ENCODE measurements around the gene SPATA13.

SPATA13 gene

GRCh38 chr13:24223341-24224231 lies 63.1 kb downstream of the SPATA13 start:
- no peak for DNase-seq (ENCODE audit: low spot score)

DNA sequence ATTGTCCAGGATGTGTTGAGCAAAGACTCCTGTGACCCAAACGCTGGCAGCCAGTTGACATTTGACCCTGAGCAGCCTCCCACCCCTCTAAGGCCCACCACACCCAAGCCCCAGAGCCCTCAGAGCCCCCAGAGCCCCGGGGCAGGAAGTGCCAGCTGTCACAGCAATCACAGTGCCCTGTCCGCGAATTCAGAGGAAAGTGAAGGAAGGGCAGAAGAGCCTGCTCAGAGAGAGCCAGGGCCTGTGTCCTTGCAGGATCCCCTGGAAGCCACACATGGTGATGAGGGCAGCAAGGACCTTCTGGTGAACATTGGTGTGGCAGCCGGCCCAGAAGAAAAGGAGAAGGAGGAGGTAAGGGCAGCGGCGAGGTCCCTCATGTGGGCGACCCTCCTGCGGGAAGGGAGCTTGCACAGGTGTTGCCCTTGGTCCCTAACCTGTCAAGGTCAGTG lies 63.7 kb downstream of the SPATA13 start:
- no peak for DNase-seq (ENCODE audit: low spot score)

DNA sequence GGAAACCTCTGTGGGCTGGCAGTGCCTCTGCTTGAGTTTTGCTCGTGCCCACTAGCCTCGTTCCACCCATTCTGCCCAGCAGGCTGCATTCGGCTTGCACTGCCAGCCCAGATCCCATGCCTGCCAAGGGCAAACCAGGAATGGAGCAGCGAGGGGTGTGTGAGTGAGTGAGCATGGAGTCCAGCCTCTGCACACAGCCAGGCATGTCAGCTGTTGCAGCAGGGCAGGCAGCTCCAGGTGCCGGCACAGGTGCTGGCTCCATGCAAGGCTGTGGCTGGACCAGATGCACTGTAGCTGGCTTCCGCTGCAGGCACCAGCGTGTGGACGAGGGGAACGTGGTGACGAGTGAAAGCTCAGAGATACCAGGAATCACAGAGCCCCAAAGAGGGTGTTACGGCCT lies 64.5 kb downstream of the SPATA13 start:
- DNase-seq (ENCODE audit: low spot score), result no peak

GRCh38 chr13:24225930-24226329 lies 65.4 kb downstream of the SPATA13 start:
- no peak for DNase-seq (ENCODE audit: low spot score)

GRCh38 chr13:24226762-24227161 lies 66.2 kb downstream of the SPATA13 start:
- no peak for DNase-seq (ENCODE audit: low spot score)

DNA sequence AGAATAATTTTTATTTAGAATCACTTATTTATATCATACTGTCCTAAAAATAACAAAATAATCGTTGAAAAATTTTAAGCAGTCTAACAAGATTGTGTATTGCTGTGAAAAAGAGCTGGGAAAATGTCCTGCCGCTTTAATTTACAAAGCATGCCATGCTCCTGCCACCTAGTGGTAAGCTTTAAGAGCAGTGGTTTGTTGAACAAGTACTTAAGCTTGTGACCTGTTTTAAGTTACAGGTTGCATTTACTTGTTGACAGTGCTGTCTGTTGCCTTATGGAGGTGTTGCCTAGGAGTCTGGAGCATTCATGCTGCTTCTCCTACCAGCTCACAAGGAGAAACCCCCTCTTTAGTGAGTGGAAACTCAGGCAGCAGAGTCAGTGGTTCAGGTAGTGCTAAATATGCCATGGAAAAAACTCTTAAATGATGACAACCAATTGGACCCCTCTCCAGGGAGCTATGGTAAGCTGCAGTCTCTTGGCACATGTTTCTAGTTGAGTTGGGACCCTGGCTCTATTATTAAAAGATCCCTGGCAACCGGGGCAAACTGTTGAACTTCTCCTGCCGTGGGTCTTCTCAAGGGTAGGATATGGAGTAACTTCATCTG lies 68.4 kb downstream of the SPATA13 start:
- no peak for DNase-seq (ENCODE audit: low spot score)

DNA sequence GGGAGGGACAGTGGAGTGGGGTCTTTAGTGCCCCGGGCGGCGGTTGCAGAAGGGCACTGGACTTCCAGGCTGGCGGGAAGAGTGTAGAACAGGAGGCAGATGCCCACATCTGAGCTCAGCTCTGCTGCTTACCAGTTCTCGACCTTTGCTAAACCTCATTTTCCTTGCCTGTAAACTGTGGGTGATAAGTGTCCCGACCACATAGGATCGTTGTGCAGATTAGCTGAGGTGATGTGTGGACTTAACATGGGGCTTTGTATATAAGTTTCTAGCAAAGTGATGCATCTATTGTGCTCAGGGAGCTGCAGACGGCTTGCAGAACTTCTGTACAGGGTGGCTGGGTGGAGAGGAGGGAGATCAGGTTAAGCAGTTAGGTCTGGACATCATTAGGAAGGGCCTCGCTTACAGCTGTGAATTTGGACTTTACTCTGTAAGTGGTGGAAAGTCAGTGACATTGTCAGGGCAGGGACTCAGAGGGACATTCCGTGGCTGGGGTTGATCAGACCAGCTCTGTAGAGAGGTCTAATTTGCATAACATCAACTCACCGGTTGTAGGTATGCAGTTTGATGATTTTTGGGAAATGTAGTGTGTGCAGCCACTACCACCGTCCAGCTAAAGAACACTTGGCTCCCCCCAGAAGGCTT lies 70.0 kb downstream of the SPATA13 start:
- DNase-seq (ENCODE audit: low spot score), result no peak

DNA sequence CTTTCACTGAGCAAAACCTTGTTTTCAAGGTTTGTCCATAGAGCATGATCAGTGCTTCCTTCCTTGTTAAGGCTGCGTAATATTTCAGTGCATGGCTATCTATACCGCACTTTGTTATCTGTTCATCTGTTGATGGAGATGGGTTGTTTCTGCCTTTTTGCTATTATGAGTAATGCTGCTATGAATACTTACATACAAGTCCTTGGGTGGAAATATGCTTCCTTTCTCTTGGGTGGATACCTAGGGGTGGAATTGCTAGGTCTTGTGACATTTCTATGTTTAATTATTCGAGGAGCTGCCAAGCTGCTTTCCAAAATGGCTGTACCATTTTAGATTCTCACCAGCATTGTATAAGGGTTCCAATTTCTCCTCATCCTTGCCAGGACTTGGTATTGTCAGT lies 70.9 kb downstream of the SPATA13 start:
- DNase-seq (ENCODE audit: low spot score), result no peak

GRCh38 chr13:24232037-24232436 lies 71.5 kb downstream of the SPATA13 start:
- DNase-seq (ENCODE audit: low spot score), result no peak

- no peak for DNase-seq (ENCODE audit: low spot score)
Observed at GRCh38 chr13:24232474-24232873, 72.0 kb downstream of the SPATA13 start.

DNA sequence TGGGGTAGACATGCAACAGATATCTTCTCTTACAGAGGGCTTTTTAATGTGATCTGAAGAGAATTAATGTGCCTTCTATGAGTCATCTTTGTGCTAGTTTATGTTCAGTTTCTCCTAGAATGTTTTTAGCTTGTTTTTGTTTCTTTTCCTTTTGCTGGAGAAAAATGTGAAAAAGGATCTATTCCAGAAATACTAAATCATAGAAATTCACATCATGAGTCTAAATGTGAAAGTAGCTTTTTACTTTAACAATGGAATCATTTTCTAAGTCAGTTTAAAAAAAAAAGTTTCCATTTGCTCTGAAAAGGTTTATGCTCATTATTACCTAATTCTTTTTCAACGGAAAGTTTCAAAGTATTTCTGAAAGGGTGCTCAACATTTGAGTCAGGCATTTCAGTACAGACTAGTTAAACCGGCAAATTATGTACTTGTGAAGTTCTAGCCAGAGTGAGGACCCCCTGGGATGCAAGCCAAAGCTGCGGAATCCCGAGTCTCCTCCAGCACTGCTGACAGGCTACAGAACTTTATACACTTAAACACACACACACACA lies 72.9 kb downstream of the SPATA13 start:
- DNase-seq (ENCODE audit: low spot score), result no peak

- no peak for DNase-seq (ENCODE audit: low spot score)
Observed at GRCh38 chr13:24234200-24234915, 73.8 kb downstream of the SPATA13 start.

GRCh38 chr13:24237356-24237755 lies 76.8 kb downstream of the SPATA13 start:
- DNase-seq (ENCODE audit: low spot score), result no peak

DNA sequence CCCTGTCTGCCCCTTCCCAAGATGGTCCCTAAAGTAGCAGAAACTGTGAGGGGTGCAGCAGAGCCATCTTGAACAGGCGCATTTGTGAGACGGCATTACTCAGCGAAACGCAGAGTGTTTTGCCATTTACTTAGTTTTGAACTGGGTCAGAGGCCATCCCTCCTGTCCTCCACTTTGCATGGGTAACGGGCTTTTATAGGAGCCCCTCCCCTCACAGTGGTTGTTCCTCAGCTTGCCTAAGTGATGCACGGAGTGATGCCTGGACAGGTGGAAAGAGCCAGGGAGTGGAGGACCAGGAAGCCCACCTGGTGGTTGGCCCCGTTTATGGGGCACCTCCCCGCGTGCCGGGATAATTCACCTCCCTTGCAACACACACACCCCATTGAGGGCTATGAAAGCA lies 80.8 kb downstream of the SPATA13 start:
- no peak for DNase-seq (ENCODE audit: low spot score)

DNA sequence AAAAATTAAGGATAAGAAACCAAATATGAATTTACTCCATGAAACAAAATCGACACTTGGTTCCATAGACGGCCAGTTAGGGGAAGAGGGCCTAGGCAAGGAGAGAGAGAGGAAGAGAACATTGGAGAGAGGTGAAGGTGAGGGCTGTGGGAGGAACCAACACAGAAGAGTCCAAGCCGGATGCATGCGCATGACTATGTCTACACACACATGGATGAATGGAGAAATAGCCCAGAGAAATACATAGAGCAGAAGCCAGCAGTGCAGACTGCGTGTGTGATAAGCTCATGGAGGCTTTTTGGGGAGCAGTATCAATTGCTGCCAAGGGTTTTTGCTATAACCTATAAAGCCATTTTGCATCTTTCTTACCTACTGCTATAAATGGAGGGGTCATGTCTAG lies 81.6 kb downstream of the SPATA13 start:
- DNase-seq (ENCODE audit: low spot score), result no peak

DNA sequence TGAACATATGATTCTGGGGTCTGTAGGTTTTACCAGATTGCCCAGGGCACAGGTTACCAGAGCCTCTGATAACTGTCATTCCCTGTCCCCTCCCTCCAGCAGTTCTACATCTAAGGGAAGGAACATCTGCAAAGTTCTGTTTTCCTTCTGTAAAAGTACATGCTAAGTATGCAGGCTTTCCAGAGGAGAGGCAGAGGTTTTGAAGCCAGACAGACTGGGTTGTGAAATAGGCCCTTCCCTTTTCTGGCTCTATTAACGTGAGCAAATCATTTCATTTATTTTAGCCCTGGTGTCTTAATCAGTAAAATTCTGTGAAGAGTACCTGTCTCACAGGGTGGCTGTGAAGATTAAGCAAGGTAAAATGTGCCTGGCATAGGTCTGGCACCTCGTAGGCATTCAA lies 82.8 kb downstream of the SPATA13 start:
- no peak for DNase-seq (ENCODE audit: low spot score)

DNA sequence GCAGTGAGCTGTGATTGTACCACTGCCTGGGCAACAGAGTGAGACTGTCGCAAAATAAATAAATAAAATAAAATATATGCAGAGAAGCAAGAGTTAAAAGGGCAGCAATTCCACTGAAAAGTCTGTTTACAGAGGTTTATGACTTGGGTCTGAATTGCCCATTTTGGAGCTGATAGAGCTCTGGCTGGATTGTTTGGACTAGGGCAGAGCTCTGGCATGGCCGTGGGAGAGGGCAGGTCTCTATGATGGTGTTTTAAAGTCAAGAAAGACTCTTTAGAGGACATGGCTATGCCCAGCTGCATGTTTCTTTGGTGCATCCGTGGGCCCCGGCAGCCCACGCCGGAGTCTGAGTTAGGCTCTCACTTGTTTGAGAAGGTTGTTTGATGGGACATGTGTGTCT lies 84.3 kb downstream of the SPATA13 start:
- no peak for DNase-seq (ENCODE audit: low spot score)

GRCh38 chr13:24247016-24247415 lies 86.5 kb downstream of the SPATA13 start:
- no peak for DNase-seq (ENCODE audit: low spot score)

DNA sequence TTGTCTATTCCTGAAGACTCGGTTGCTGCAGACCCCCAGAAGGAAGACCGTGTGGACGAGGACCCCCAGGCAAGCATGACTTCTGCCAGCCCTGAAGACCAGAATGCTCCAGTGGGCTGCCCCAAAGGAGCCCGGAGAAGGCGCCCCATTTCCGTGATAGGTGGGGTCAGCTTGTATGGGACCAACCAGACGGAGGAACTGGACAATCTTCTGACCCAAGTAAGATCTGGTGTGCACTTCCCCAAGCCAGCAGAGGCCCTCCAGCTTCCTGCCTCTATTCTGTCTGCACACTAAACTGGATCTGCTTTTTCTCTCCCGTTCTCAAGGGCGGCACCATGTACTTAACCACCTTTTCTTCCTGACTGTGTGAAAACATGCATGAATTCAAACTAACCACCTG lies 89.1 kb downstream of the SPATA13 start:
- no peak for DNase-seq (ENCODE audit: low spot score)

- DNase-seq (ENCODE audit: low spot score), result no peak
Observed at GRCh38 chr13:24250376-24251057, 90.0 kb downstream of the SPATA13 start.

- DNase-seq (ENCODE audit: low spot score), result no peak
Observed at GRCh38 chr13:24251525-24251924, 91.0 kb downstream of the SPATA13 start.

- DNase-seq (ENCODE audit: low spot score), result no peak
Observed at GRCh38 chr13:24252136-24252535, 91.6 kb downstream of the SPATA13 start.
